Fibroblast of lung (primary cell): ENCODE results near the gene RASSF7. TPM values are rescaled to one million over a fixed set of nuclear protein-coding genes. Genes with fewer than 3 reads are reported as not detected.

ENCODE experiments used
- DNase-seq, 2 donors: peaks; one replicate each; pipeline versions ENCODE4 v3.0.0 to v3.0.0-alpha.2; 2010; ENCODE audit warnings: low read depth in 2 of 2
- H2AFZ ChIP-seq: 2 replicates; pipeline ENCODE4 v1.5.1; 2012; ENCODE audit warnings: low read length, control low read depth, inconsistent platforms
- H3K27ac ChIP-seq: 2 replicates; pipeline ENCODE4 v1.5.1; 2011; ENCODE audit warnings: low read length, control low read depth; ENCODE audit not compliant: insufficient read depth
- H3K27me3 ChIP-seq: 2 replicates; pipeline ENCODE4 v1.5.1; 2011; ENCODE audit warnings: mild to moderate bottlenecking, low read length; ENCODE audit not compliant: control insufficient read depth, insufficient read depth
- H3K36me3 ChIP-seq: 2 replicates; pipeline ENCODE4 v1.5.1; 2011; ENCODE audit warnings: low read length; ENCODE audit not compliant: control insufficient read depth, insufficient read depth
- H3K4me1 ChIP-seq: 2 replicates; pipeline ENCODE4 v1.5.1; 2011; ENCODE audit warnings: low read length; ENCODE audit not compliant: control insufficient read depth, insufficient read depth; ENCODE audit errors: extremely low read depth
- H3K4me2 ChIP-seq: 2 replicates; pipeline ENCODE4 v1.5.1; 2011; ENCODE audit warnings: low read length, control low read depth; ENCODE audit not compliant: insufficient read depth; ENCODE audit errors: extremely low read depth
- H3K4me3 ChIP-seq, 4 experiments: fragments of 200-600 bp in 1 of 4; sonication (generic) in 1 of 4; replicated peaks in 1 of 4; 2 replicates each; pipeline ENCODE4 v1.5.1; 2011 to 2016; ENCODE audit warnings: low read length in 4 of 4, low read depth in 3 of 4, mild to moderate bottlenecking in 3 of 4, control low read depth in 2 of 4, inconsistent platforms in 1 of 4, mixed read lengths in 1 of 4; ENCODE audit not compliant: insufficient read depth in 1 of 4; ENCODE audit errors: control extremely low read depth in 1 of 4
- H3K79me2 ChIP-seq: 2 replicates; pipeline ENCODE4 v1.5.1; 2012; ENCODE audit warnings: mild to moderate bottlenecking, low read length, inconsistent platforms; ENCODE audit not compliant: control insufficient read depth, insufficient read depth
- H3K9ac ChIP-seq: 2 replicates; pipeline ENCODE4 v1.5.1; 2011; ENCODE audit warnings: mild to moderate bottlenecking, low read length, control low read depth; ENCODE audit not compliant: insufficient read depth
- H3K9me3 ChIP-seq: 2 replicates; pipeline ENCODE4 v1.5.1; 2012; ENCODE audit warnings: low read depth, low read length; ENCODE audit not compliant: control insufficient read depth, insufficient read depth
- H4K20me1 ChIP-seq: 2 replicates; pipeline ENCODE4 v1.5.1; 2011; ENCODE audit warnings: low read length; ENCODE audit not compliant: control insufficient read depth, insufficient read depth; ENCODE audit errors: extremely low read depth
- CTCF ChIP-seq, 2 donors: IDR thresholded peaks in 1 of 2; conservative IDR thresholded peaks in 1 of 2; 1 replicate in 1 of 2; 2 replicates in 1 of 2; pipeline ENCODE4 v1.5.1; 2011 to 2012; ENCODE audit warnings: low read length in 2 of 2, control low read depth in 1 of 2, inconsistent platforms in 1 of 2, low read depth in 1 of 2, mild to moderate bottlenecking in 1 of 2
- EZH2 ChIP-seq: IDR thresholded peaks from 2 replicates; pipeline ENCODE4 v1.5.1; 2012; ENCODE audit warnings: low read length, control low read depth, mild to moderate bottlenecking; ENCODE audit errors: missing control alignments
- polyA plus RNA-seq, 2 donors: library from polyadenylated mRNA; depleted of rRNA in 1 of 2; stranded (reverse) in 1 of 2; unstranded in 1 of 2; fragments of >200 nt; gene quantifications; 2 replicates each; pipeline ENCODE4 v1.2.1, GENCODE V29; 2011 to 2012; ENCODE audit warnings: missing spikeins in 1 of 2
- total RNA-seq: library from RNA; depleted of rRNA; stranded (reverse); fragments of >200 nt; gene quantifications from 2 replicates; pipeline ENCODE4 v1.2.1, GENCODE V29; 2014

RASSF7 gene
- total and polyA plus RNA-seq, 2 donors (not counting 1 experiment from before 2014, with no cell fraction given) = 1.6 to 2.8 TPM

DNA sequence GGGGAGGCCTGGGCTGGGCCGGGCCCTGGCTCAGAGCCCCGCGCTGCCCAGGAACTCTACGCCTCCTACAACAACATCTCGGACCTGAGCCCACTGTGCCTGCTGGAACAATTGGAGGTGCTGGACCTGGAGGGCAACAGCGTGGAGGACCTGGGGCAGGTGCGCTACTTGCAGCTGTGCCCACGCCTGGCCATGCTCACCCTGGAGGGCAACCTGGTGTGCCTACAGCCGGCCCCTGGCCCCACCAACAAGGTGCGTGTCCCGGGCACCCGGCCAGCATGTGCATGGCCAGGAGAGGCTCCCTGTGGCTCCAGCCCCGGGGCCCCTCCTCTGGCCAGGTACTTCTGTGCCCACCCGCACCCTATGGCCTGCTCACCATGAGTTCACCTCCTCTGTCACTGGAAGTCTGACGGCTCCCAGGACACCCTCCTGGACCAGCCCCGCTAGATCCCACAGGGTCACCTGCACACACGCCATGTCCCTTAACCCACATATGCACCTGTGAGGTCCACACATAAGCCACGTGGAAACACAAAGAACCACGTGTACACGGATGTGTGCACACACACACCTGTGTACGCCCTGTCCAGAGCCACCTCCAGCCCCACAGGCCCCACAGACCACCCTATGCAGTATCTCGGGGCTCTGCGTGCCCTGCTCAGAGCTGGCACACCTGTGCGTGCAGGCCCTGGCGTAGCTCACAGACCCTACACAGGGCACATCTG is 10.6 kb upstream of the RASSF7 start:
- Histone ChIP-seq H3K27ac (no peak overlapping the region), H2AFZ (no peak overlapping the region), H3K4me2 (no peak overlapping the region), H4K20me1 (no peaks in the 10 kb centered on the region), H3K79me2 (no peaks in the 10 kb centered on the region), H3K4me3 (no peak overlapping the region), H3K9me3 (no peaks in the 10 kb centered on the region), H3K4me1 (no peaks in the 10 kb centered on the region), H3K36me3 (no peaks in the 10 kb centered on the region), H3K27me3 (peaks cover 13% of the 10 kb centered on the region), H3K9ac (no peak overlapping the region)
- no peak for TF ChIP-seq EZH2
- no peak for TF ChIP-seq CTCF (conservative IDR thresholded peaks at IDR 0.05 in 1 of 2, IDR thresholded peaks at IDR 0.05 in 1 of 2; ENCODE audit: low read depth in 1 of 2, low read length in 2 of 2)
- DNase-seq = no peak

GRCh38 chr11:550746-551085 is 10.1 kb upstream of the RASSF7 start:
- Histone ChIP-seq H3K4me1 (no peaks in the 10 kb centered on the region), H3K79me2 (no peaks in the 10 kb centered on the region)

GRCh38 chr11:551131-551530 is 9.6 kb upstream of the RASSF7 start:
- H3K4me2 ChIP-seq = no peak overlapping the region
- no peaks in the 10 kb centered on the region for H4K20me1 ChIP-seq
- H3K27me3 ChIP-seq = peaks cover 16% of the 10 kb centered on the region
- H3K4me3 ChIP-seq = no peak overlapping the region
- H3K27ac ChIP-seq = no peak overlapping the region
- H2AFZ ChIP-seq = no peak overlapping the region
- no peaks in the 10 kb centered on the region for H3K36me3 ChIP-seq
- H3K79me2 ChIP-seq = no peaks in the 10 kb centered on the region
- H3K4me1 ChIP-seq = no peaks in the 10 kb centered on the region
- TF ChIP-seq CTCF (conservative IDR thresholded peaks at IDR 0.05 in 1 of 2, IDR thresholded peaks at IDR 0.05 in 1 of 2; ENCODE audit: low read depth in 1 of 2, low read length in 2 of 2) = no peak
- no peak for TF ChIP-seq EZH2
- no peak for DNase-seq
- no peaks in the 10 kb centered on the region for H3K9me3 ChIP-seq
- H3K9ac ChIP-seq = no peak overlapping the region

More at GRCh38 chr11:550746-551085, 10.1 kb upstream of the RASSF7 start:
- Histone ChIP-seq H3K4me2 (no peak overlapping the region), H4K20me1 (no peaks in the 10 kb centered on the region), H2AFZ (no peak overlapping the region), H3K36me3 (no peaks in the 10 kb centered on the region), H3K27ac (no peak overlapping the region), H3K9me3 (no peaks in the 10 kb centered on the region), H3K4me3 (no peak overlapping the region), H3K9ac (no peak overlapping the region), H3K27me3 (peaks cover 13% of the 10 kb centered on the region)
- no peak for TF ChIP-seq EZH2
- no peak for TF ChIP-seq CTCF (conservative IDR thresholded peaks at IDR 0.05 in 1 of 2, IDR thresholded peaks at IDR 0.05 in 1 of 2; ENCODE audit: low read depth in 1 of 2, low read length in 2 of 2)
- DNase-seq = no peak
